GM12864 (cell line): ENCODE measurements around the gene NQO1.

Experiments
- DNase-seq: peaks from one replicate; pipeline ENCODE4 v3.0.0-alpha.2; 2011; ENCODE audit warnings: low read depth
- H3K4me3 ChIP-seq: 2 replicates; pipeline ENCODE4 v1.5.1; 2011; ENCODE audit warnings: mild to moderate bottlenecking, low read depth, low read length, control low read depth
- TF ChIP-seq, protein P1 (sequence below): IDR thresholded peaks from 2 replicates; pipeline ENCODE4 v1.5.1; 2011; ENCODE audit warnings: low read depth, mild to moderate bottlenecking, moderate library complexity, low read length, control low read depth, inconsistent platforms; ENCODE audit errors: missing control alignments

The NQO1 gene

GRCh38 chr16:69693916-69694315 lies 32.4 kb downstream of the NQO1 start:
- no peak for DNase-seq
- TF ChIP-seq, protein P1, sequence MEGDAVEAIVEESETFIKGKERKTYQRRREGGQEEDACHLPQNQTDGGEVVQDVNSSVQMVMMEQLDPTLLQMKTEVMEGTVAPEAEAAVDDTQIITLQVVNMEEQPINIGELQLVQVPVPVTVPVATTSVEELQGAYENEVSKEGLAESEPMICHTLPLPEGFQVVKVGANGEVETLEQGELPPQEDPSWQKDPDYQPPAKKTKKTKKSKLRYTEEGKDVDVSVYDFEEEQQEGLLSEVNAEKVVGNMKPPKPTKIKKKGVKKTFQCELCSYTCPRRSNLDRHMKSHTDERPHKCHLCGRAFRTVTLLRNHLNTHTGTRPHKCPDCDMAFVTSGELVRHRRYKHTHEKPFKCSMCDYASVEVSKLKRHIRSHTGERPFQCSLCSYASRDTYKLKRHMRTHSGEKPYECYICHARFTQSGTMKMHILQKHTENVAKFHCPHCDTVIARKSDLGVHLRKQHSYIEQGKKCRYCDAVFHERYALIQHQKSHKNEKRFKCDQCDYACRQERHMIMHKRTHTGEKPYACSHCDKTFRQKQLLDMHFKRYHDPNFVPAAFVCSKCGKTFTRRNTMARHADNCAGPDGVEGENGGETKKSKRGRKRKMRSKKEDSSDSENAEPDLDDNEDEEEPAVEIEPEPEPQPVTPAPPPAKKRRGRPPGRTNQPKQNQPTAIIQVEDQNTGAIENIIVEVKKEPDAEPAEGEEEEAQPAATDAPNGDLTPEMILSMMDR, result no peak
- H3K4me3 ChIP-seq, result no peak overlapping the region

DNA sequence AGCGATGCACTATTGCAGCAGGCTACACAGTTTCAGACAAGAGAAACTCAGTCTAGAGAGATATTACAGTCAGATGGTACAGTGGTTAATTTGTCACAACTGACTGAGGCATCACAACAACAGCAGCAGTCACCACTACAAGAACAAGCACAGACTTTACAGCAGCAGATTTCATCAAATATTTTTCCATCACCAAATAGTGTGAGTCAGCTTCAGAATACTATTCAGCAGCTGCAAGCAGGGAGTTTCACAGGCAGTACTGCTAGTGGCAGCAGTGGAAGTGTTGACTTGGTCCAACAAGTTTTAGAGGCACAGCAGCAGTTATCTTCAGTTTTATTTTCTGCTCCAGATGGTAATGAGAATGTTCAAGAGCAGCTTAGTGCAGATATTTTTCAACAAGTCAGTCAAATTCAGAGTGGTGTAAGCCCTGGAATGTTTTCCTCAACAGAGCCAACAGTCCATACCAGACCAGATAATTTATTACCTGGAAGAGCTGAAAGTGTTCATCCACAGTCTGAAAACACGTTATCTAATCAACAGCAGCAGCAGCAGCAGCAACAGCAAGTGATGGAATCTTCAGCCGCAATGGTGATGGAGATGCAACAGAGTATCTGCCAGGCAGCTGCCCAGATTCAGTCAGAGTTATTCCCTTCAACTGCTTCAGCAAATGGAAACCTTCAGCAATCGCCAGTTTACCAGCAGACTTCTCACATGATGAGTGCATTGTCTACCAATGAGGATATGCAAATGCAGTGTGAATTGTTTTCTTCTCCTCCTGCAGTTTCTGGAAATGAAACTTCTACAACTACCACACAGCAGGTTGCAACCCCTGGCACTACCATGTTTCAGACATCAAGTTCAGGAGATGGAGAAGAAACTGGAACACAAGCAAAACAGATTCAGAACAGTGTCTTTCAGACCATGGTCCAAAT lies 34.1 kb downstream of the NQO1 start:
- no peak overlapping the region for H3K4me3 ChIP-seq
- TF ChIP-seq, protein P1, result no peak
- peak; percentile 18 for DNase-seq

DNA sequence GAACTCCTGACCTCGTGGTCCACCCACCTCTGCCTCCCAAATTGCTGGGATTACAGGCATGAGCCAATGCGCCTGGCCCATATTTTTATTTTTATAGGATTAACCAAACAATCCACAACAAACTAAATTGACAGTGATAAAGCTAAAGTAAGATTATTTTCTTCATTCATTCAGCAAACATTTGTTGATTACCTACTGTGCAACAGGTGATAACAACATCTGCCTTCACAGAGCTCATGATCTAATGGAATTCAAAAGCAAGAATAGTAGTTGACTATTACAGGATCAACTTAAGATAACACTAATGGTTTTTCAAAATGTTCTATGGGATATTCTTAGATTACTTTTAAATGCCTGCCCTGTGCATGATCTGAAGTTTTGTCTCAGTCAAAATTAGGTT lies 37.8 kb downstream of the NQO1 start:
- DNase-seq, result no peak

DNA sequence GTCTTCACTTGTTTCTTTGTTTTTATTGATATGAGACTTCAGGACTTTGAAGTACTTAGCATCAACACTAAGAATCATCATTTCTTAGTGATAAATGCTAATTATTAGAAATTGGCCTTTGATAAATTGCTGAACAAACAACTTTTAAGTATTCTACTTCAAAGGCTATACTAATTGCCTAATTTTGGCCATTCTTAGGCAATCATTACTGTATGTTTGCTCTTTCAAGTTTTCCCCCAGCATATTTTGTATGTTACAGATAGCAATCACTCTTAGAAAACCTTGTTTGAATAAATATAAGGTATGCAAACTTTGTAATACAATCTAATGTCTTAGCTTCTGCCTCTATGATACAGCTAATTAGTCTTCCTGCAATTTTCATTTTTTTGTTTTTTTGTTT lies 46.0 kb downstream of the NQO1 start:
- H3K4me3 ChIP-seq, result no peak overlapping the region
- TF ChIP-seq, protein P1, result no peak
- no peak for DNase-seq

More for the DNA sequence above, 37.8 kb downstream of the NQO1 start:
- TF ChIP-seq, protein P1, result no peak
- no peak overlapping the region for H3K4me3 ChIP-seq

- DNase-seq, result no peak
- TF ChIP-seq, protein P1, result no peak
- H3K4me3 ChIP-seq, result no peak overlapping the region
Measured at GRCh38 chr16:69672998-69673713, 53.2 kb downstream of the NQO1 start.

DNA sequence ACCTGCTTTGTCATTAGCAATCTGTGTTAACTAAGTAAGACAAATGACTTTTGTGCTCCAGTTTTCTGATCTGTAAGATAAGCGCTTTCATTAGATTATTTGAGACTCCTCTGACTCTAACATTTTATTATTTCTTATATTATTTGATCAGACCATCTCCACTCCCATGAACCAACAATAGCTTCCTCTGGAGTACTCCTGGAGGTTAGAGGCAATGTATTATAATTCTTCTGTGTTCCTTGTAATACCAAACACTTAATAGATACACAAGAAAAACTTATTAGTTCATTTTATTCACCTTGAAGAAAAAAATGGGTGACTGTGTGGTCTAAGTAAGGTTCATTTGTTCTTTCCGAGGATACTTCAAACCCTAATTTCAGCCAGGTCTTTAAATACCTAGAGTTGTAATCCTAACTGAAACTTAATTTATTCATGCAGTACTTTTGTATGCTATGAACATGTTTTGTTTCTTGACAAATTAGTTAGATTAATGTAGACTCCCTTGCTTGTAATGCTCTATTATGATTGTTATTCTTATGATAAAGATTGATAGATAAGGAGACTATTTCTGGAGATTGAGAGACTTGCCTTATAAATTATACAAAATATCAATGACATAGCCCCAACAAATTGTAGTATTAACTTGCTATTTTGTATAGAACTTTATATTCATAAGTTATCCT lies 53.9 kb downstream of the NQO1 start:
- TF ChIP-seq, protein P1, result no peak
- no peak for DNase-seq

More for the DNA sequence above, 53.9 kb downstream of the NQO1 start:
- no peak overlapping the region for H3K4me3 ChIP-seq
